ENCODE measurements around the gene ERCC1.
"Not testable (repeated sequence)": the region's sequence is repeated elsewhere in the genome, so short reads cannot be mapped to it uniquely, and the experiment has no call there.

Gene ERCC1

GRCh38 chr19:45428384-45429231 lies 4.9 kb upstream of the ERCC1 start:
- DNase-seq, result peak; percentile 60

- DNase-seq, result no peak
These were observed 708 bp upstream of the ERCC1 start for GRCh38 chr19:45424191-45425058.

- DNase-seq, result no peak
These were observed 606 bp downstream of the ERCC1 start for GRCh38 chr19:45423033-45423588.

- DNase-seq, result no peak
These were observed 1.7 kb downstream of the ERCC1 start for GRCh38 chr19:45421947-45422498.

GRCh38 chr19:45420871-45421270 lies 2.8 kb downstream of the ERCC1 start:
- DNase-seq, result no peak

GRCh38 chr19:45420356-45420755 lies 3.4 kb downstream of the ERCC1 start:
- no peak for DNase-seq

GRCh38 chr19:45419895-45420294 lies 3.8 kb downstream of the ERCC1 start:
- no peak for DNase-seq

GRCh38 chr19:45419396-45419795 lies 4.3 kb downstream of the ERCC1 start:
- no peak for DNase-seq

GRCh38 chr19:45418802-45419201 lies 4.9 kb downstream of the ERCC1 start:
- DNase-seq, result no peak

- DNase-seq, result no peak
These were observed 6.6 kb downstream of the ERCC1 start for GRCh38 chr19:45417151-45417550.

- no peak for DNase-seq
These were observed 9.2 kb downstream of the ERCC1 start for GRCh38 chr19:45414468-45414867.

GRCh38 chr19:45413497-45413896 lies 10.2 kb downstream of the ERCC1 start:
- no peak for DNase-seq

GRCh38 chr19:45410330-45410729 lies 13.4 kb downstream of the ERCC1 start:
- DNase-seq, result not testable (repeated sequence)

GRCh38 chr19:45409557-45409920 lies 14.2 kb downstream of the ERCC1 start:
- DNase-seq, result no peak

- no peak for DNase-seq
These were observed 14.7 kb downstream of the ERCC1 start for GRCh38 chr19:45408830-45409556.

GRCh38 chr19:45408121-45408520 lies 15.6 kb downstream of the ERCC1 start:
- no peak for DNase-seq

- DNase-seq, result not testable (repeated sequence)
These were observed 16.1 kb downstream of the ERCC1 start for GRCh38 chr19:45407585-45407984.

GRCh38 chr19:45407091-45407375 lies 16.7 kb downstream of the ERCC1 start:
- no peak for DNase-seq

GRCh38 chr19:45406226-45407090 lies 17.3 kb downstream of the ERCC1 start, which contains the start of gene POLR1G:
TSS of gene POLR1G (plus strand) at chr19:45406644. CDS start at chr19:45406697, 53 bp downstream.
- DNase-seq, result peak; percentile 96

- DNase-seq, result peak; percentile 93
These were observed 18.1 kb downstream of the ERCC1 start for GRCh38 chr19:45405435-45406225.

Data from eye (tissue), 1 donor.